GM18873 (cell line): ENCODE data around the gene TMEM145.

Source experiments
- ATAC-seq: cut with Tn5 transposase; IDR thresholded peaks from one replicate; pipeline ENCODE4 v1.9.1; 2021; ENCODE audit warnings: mild to moderate bottlenecking, moderate library complexity, moderate number of reproducible peaks; ENCODE audit not compliant: unreplicated experiment, low FRiP score

Gene TMEM145

GRCh38 chr19:42288387-42288786 is 24.7 kb upstream of the TMEM145 start:
- no peak for ATAC-seq

- ATAC-seq, result no peak
Measured at GRCh38 chr19:42288881-42289555, 24.1 kb upstream of the TMEM145 start.

DNA sequence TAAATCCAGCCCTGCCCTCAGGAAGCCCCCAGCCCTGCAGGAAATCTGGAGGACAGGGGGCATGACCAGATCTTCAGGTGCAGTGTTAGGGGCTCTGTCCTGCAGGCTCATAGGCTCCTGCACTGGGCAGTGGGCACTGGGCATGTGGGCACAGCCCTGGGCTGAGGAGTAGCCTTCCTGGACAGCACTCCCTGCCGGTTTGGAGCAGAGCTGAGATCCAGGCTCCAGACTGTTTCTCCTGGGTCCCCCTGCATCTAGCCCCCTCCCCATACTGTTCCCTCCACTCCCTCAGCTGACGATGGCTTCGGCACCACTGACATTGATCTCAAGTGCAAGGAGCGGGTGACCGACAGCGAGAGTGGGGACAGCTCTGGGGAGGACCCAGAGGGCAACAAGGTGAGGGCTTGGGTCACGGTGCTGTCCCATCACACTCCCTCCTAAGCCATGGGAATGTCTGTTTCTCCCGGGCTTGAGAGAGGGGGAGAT is 23.5 kb upstream of the TMEM145 start:
- no peak for ATAC-seq

- no peak for ATAC-seq
Measured at GRCh38 chr19:42290136-42290522, 23.0 kb upstream of the TMEM145 start.

DNA sequence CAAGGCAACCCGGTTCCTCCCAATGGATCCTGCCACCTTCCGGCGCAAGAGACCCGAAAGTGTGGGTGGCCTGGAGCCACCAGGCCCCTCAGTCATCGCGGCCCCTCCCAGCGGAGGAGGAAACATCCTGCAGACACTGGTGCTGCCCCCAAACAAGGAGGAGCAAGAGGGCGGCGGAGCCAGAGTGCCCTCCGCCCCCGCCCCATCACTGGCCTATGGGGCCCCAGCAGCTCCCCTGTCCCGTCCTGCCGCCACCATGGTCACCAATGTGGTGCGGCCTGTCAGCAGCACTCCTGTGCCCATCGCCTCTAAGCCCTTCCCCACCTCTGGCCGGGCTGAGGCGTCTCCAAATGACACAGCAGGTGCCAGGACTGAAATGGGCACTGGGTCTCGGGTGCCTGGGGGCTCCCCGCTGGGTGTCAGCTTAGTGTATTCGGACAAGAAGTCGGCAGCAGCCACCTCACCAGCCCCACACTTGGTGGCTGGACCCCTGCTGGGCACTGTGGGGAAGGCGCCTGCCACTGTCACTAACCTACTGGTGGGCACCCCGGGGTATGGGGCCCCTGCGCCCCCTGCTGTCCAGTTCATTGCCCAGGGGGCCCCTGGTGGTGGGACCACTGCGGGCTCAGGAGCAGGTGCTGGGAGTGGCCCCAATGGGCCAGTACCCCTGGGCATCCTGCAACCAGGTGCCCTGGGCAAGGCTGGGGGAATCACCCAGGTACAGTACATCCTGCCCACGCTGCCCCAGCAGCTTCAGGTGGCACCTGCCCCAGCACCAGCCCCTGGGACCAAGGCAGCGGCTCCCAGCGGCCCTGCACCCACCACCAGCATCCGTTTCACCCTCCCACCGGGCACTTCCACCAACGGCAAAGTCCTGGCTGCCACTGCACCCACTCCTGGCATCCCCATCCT is 22.3 kb upstream of the TMEM145 start:
- ATAC-seq, result no peak

DNA sequence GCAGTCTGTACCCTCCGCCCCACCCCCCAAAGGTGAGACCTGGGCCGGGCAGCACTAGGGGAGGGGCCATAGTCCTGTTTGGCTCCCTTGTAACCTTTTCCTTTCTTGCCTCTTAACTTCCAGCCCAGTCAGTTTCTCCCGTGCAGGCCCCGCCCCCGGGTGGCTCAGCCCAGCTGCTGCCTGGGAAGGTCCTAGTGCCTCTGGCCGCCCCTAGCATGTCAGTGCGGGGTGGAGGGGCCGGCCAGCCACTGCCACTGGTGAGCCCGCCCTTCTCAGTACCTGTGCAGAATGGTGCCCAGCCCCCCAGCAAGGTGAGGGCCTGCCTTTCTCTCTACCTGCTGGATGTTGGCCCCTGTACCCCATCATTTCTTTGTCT is 21.7 kb upstream of the TMEM145 start:
- ATAC-seq, result no peak

DNA sequence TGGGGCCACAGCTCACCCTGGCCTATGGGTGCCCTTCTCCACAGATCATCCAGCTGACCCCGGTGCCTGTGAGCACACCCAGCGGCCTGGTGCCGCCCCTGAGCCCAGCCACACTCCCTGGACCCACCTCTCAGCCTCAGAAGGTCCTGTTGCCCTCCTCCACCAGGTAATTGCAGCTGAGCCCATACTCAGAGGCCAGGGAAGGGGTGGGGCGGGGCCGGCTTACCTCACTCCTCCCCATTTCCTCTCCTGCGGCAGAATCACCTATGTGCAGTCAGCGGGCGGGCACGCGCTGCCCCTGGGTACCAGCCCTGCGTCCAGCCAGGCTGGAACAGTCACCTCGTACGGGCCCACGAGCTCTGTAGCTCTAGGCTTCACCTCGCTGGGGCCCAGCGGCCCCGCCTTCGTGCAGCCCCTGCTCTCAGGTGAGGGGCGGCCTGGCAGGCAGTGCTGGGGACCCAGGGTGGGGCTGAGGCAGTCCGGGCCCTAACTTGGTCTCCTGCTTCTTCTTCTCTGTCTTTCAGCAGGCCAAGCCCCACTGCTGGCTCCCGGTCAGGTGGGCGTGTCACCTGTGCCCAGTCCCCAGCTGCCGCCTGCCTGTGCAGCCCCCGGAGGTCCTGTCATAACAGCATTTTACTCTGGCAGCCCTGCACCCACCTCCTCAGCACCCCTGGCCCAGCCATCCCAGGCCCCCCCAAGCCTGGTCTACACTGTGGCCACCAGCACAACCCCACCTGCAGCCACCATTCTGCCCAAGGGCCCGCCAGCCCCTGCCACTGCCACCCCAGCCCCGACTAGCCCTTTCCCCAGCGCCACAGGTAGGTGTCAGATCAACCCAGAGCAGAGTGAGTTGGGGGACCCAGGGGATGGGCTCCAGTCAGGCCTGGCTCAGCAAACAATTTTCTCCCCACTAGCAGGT is 20.8 kb upstream of the TMEM145 start:
- no peak for ATAC-seq

DNA sequence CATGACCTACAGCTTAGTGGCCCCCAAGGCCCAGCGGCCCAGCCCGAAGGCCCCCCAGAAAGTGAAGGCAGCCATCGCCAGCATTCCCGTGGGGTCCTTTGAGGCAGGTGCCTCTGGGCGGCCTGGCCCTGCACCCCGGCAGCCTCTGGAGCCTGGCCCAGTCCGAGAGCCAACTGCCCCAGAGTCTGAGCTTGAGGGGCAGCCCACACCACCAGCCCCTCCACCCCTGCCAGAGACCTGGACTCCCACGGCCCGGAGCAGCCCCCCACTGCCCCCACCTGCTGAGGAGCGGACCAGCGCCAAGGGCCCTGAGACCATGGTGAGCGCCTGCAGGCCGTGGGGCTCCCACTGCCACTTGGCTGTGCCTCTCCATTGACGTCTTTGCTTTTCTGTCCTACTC is 20.1 kb upstream of the TMEM145 start:
- no peak for ATAC-seq

GRCh38 chr19:42293540-42293939 is 19.6 kb upstream of the TMEM145 start:
- ATAC-seq, result no peak

DNA sequence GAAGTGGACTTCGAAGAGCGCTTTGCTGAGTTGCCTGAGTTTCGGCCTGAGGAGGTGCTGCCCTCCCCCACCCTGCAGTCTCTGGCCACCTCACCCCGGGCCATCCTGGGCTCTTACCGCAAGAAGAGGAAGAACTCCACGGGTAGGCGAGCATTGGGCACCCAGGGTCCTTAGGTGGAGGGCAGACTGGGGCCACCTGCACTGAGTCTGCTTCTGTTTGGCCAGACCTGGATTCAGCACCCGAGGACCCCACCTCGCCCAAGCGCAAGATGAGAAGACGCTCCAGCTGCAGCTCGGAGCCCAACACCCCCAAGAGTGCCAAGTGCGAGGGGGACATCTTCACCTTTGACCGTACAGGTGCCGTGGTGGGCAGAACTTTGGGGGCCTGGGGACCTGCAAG is 19.2 kb upstream of the TMEM145 start:
- ATAC-seq, result no peak

GRCh38 chr19:42294471-42295137 is 18.5 kb upstream of the TMEM145 start:
- no peak for ATAC-seq

- ATAC-seq, result no peak
Measured at GRCh38 chr19:42295342-42295741, 17.8 kb upstream of the TMEM145 start.

DNA sequence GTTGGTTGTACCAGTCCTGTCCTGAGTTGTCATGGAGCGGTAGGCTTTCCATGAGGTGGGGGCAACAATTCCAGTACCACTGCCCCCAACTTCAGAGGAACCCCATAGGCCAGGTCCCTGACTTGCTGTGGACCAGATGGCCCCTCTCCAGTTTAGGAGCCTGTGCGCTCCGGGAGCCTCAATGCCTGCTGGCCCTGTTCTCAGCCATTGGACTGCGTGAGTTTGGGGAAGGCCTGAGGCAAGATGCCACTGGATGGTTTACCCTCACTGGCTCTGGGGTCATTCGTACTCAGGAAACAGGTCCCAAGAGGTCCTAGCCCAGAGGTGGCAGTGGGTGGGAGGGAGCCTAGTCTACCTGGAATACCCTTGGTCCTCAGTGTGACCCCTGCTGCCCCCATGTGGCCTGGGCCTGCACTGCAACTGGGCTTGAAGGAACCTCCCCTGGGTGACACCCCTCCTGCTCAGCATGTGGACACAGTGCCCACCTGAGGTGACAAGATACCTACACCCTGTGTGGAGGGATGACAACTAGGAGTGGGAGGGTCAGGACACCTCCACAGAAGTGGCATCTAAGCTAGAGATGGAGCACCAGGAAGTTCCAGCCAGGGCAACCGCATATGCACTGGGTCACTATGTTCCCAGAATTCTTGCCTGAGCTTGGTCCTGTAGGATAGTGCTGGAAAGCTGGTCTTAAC is 17.1 kb upstream of the TMEM145 start:
- no peak for ATAC-seq

- ATAC-seq, result no peak
Measured at GRCh38 chr19:42297039-42297438, 16.1 kb upstream of the TMEM145 start.

GRCh38 chr19:42301646-42302203 is 11.4 kb upstream of the TMEM145 start, which contains the start of gene PRR19:
TSS of gene PRR19 (plus strand) at chr19:42302132. CDS start at chr19:42309585, 7,453 bp downstream.
- no peak for ATAC-seq

DNA sequence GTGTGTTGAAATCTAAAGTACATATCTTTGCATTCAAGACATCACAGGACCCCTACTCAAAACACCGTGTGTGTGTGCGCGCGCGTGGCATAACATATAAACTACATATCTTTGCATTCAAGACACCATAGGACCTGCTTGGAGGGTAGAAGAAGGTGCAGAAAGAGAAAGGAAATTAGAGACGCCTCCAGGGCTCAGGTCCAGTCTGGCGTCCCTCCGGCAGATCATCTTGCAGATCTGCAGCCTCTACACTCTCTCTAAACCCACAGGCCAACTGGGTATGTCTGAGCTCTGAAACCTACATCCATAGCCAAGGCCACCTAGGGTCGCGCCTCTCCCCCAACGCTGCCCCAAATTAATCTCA is 10.0 kb upstream of the TMEM145 start:
- no peak for ATAC-seq

- no peak for ATAC-seq
Measured at GRCh38 chr19:42303876-42304275, 9.2 kb upstream of the TMEM145 start.

GRCh38 chr19:42306646-42307045 is 6.5 kb upstream of the TMEM145 start:
- ATAC-seq, result no peak

DNA sequence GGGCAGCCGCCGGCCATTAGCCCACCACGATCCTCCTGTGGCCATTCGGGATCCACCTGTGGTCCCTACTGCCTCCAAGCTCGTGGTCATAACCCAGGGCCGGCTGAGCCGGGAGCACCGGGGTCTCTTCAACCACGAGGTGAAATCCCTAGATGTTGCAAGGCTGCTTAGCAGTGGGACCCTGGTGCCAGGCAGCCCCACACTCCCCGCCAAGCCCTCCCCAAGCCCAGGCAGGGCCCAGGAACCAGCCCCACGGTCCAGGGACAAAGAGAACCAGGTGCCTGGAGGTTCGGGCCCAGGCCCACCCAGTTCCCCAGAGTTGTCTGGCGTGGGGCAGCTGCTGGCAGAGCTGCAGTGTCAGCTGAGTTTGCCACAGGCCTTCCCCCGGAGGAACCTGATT is 3.4 kb upstream of the TMEM145 start:
- no peak for ATAC-seq
